Lower leg skin (tissue), 3 donors: ENCODE data around the gene C6orf163.

Experiments used
- CTCF ChIP-seq, 3 donors: fragments of 450-650 bp; IDR thresholded peaks; one replicate each; pipeline ENCODE4 v1.5.1; 2016; ENCODE audit warnings: antibody characterized with exemption in 3 of 3, mild to moderate bottlenecking in 3 of 3, moderate library complexity in 2 of 3
- POLR2A ChIP-seq, 2 donors: fragments of 450-650 bp; IDR thresholded peaks; one replicate each; pipeline ENCODE4 v1.6.1; 2016 to 2017; ENCODE audit warnings: antibody characterized with exemption in 2 of 2, mild to moderate bottlenecking in 1 of 2, moderate library complexity in 1 of 2

DNA sequence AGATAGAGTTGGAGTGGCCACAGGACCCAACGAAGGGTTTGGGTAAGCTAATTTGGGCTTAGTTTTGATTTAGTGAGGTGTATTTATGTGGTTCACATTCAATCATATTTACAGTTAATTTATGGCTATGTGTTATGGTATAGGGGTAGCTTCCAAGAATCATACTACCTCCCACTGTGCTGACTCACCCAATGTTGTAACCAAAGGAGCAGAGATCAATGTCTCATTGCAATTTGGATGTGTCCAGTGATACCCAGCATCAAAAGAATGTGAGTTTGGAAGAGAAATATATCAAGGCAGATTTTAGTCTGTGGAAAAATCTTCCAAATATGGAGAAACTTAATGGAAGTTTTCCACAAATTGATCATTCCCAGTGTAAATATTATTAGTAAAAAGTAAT is 47.5 kb upstream of the C6orf163 start:
- TF ChIP-seq CTCF (IDR thresholded peaks at IDR 0.05) (no peak), POLR2A (IDR thresholded peaks at IDR 0.05) (no peak)
